ENCODE results near the gene MEGF10.

DNA sequence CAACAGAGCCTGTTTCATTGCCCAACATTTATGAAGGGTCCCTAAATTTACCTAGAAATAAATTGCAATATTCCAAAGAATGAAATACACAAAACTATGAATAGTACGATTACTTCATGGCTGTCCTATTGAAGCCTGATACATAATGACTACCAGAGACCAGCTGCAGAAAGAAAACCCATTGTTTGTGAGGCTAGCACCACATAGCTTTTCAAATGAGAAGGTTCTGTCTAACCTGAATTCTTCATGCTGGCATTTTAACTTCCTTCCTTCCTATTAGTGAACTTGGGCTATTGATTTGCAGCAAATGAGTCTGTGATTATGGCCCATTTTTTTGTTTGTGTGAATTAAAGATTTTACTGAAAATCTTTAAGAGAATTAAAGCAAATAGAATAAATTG lies 47.3 kb downstream of the MEGF10 start:
- TF ChIP-seq EP300 (IDR thresholded peaks at IDR 0.05) (no peak), POLR2A (IDR thresholded peaks at IDR 0.05) (no peak), POLR2AphosphoS5 (IDR thresholded peaks at IDR 0.05) (no peak)
- TF ChIP-seq, protein P1, sequence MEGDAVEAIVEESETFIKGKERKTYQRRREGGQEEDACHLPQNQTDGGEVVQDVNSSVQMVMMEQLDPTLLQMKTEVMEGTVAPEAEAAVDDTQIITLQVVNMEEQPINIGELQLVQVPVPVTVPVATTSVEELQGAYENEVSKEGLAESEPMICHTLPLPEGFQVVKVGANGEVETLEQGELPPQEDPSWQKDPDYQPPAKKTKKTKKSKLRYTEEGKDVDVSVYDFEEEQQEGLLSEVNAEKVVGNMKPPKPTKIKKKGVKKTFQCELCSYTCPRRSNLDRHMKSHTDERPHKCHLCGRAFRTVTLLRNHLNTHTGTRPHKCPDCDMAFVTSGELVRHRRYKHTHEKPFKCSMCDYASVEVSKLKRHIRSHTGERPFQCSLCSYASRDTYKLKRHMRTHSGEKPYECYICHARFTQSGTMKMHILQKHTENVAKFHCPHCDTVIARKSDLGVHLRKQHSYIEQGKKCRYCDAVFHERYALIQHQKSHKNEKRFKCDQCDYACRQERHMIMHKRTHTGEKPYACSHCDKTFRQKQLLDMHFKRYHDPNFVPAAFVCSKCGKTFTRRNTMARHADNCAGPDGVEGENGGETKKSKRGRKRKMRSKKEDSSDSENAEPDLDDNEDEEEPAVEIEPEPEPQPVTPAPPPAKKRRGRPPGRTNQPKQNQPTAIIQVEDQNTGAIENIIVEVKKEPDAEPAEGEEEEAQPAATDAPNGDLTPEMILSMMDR (IDR thresholded peaks at IDR 0.05): no peak

Measured in gastroesophageal sphincter (tissue), 3 donors.